Uterus (tissue), 4 donors: ENCODE measurements around the gene CFAP53. TPM values are rescaled to one million over a fixed set of nuclear protein-coding genes. Genes with fewer than 3 reads are reported as not detected.

Source experiments
- DNase-seq, 2 donors: peaks; one replicate each; pipeline ENCODE4 v3.0.0-alpha.2; 2019 to 2020
- H3K27ac ChIP-seq, 2 donors: fragments of 200-600 bp; sonication (generic); 1 replicate in 1 of 2; 2 replicates in 1 of 2; pipeline ENCODE4 v1.5.1; 2016 to 2018
- H3K27me3 ChIP-seq, 2 donors: fragments of 200-600 bp; sonication (generic); one replicate each; pipeline ENCODE4 v1.5.1; 2018 to 2019; ENCODE audit warnings: control low read depth in 1 of 2
- H3K36me3 ChIP-seq, 2 donors: fragments of 200-600 bp; sonication (generic); one replicate each; pipeline ENCODE4 v1.5.1; 2019; ENCODE audit warnings: control low read depth in 1 of 2
- H3K4me1 ChIP-seq, 2 donors: fragments of 200-600 bp; sonication (generic); one replicate each; pipeline ENCODE4 v1.5.1; 2018 to 2019; ENCODE audit warnings: control low read depth in 1 of 2
- H3K4me3 ChIP-seq, 2 donors: fragments of 200-600 bp; sonication (generic); 1 replicate in 1 of 2; 2 replicates in 1 of 2; pipeline ENCODE4 v1.5.1; 2018 to 2019; ENCODE audit warnings: mild to moderate bottlenecking in 1 of 2
- H3K9me3 ChIP-seq, 2 donors: fragments of 200-600 bp; sonication (generic); one replicate each; pipeline ENCODE4 v1.5.1; 2019; ENCODE audit warnings: control low read depth in 1 of 2
- POLR2A ChIP-seq, 2 donors: fragments of 450-650 bp; IDR thresholded peaks; one replicate each; pipeline ENCODE4 v1.6.1; 2016; ENCODE audit warnings: antibody characterized with exemption in 2 of 2, mild to moderate bottlenecking in 1 of 2, moderate library complexity in 1 of 2
- intact Hi-C: fragments of 100-400 bp; cut with DNase I; formaldehyde crosslinking; loops from one replicate; pipeline ENCODE4 v1.15.1; 2023; ENCODE audit warnings: low total_unique reads
- total RNA-seq, 4 donors: library from RNA; depleted of rRNA in 3 of 4; stranded (reverse); fragments of >200 nt in 3 of 4; gene quantifications; one replicate each; pipeline versions ENCODE4 v1.1.0 to v1.2.4, GENCODE V29; 2014 to 2023
- TF ChIP-seq, protein P1 (sequence below), 4 experiments: fragments of 200-600 bp in 2 of 4; fragments of 450-650 bp in 2 of 4; sonication (generic) in 2 of 4; IDR thresholded peaks; one replicate each; pipeline ENCODE4 v1.5.1; 2016 to 2019; ENCODE audit warnings: antibody characterized with exemption in 4 of 4, mild to moderate bottlenecking in 2 of 4, moderate library complexity in 1 of 4
- donor health status: DM: yes; HTN: yes; CAD: no.

The CFAP53 gene
- total RNA-seq, 4 donors from 2014 or later = 0.95 to 1.1 TPM; not detected in 2

DNA sequence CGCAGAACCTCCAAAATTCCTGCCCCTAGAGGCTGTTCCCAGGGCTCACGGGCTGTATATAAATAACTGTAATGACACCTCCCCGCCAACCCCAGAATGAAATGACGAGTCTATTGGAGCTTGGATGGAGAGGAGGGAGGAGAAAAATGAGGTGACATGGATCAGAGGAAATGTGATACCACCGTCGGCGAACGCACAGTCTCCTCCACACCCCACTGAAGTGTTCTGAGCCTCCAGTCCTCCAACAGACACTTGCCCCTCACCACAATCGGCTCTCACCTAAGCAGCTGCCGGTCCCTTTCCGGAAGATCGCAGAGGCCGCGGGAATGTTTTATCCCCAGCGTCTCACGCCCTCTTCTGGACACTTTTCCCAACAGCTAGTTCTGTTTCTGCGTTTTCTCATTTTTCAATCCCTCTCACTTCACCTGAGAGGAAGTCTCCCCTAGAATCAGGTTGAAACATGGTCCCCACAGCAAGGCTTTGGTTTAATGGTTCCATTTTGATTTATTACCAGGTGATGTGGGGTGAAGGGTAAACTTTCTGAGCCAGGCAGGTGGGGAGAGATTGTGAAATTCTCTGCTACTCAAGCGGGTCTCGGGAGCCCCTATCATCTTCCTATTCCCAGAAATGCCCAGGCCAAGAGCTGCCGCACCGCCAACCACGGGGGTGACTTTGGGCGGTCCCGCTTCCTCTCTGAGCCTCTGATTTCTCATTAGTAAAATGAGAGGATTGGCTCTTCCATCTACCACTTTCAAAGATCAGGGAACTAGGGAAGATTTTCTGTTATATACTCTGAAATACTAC is 62.3 kb downstream of the CFAP53 start:
- H3K27ac ChIP-seq = no peak overlapping the region
- H3K36me3 ChIP-seq = no peaks in the 10 kb centered on the region
- intact Hi-C loops = no loop called here
- no peak for TF ChIP-seq POLR2A (IDR thresholded peaks at IDR 0.05)
- TF ChIP-seq, protein P1, sequence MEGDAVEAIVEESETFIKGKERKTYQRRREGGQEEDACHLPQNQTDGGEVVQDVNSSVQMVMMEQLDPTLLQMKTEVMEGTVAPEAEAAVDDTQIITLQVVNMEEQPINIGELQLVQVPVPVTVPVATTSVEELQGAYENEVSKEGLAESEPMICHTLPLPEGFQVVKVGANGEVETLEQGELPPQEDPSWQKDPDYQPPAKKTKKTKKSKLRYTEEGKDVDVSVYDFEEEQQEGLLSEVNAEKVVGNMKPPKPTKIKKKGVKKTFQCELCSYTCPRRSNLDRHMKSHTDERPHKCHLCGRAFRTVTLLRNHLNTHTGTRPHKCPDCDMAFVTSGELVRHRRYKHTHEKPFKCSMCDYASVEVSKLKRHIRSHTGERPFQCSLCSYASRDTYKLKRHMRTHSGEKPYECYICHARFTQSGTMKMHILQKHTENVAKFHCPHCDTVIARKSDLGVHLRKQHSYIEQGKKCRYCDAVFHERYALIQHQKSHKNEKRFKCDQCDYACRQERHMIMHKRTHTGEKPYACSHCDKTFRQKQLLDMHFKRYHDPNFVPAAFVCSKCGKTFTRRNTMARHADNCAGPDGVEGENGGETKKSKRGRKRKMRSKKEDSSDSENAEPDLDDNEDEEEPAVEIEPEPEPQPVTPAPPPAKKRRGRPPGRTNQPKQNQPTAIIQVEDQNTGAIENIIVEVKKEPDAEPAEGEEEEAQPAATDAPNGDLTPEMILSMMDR (IDR thresholded peaks at IDR 0.05) = peak in 2 of 4 experiments; percentile 5 to 21
- H3K27me3 ChIP-seq = no peaks in the 10 kb centered on the region
- DNase-seq = no peak
- no peak overlapping the region for H3K4me3 ChIP-seq
- H3K9me3 ChIP-seq = no peaks in the 10 kb centered on the region
- no peaks in the 10 kb centered on the region for H3K4me1 ChIP-seq

DNA sequence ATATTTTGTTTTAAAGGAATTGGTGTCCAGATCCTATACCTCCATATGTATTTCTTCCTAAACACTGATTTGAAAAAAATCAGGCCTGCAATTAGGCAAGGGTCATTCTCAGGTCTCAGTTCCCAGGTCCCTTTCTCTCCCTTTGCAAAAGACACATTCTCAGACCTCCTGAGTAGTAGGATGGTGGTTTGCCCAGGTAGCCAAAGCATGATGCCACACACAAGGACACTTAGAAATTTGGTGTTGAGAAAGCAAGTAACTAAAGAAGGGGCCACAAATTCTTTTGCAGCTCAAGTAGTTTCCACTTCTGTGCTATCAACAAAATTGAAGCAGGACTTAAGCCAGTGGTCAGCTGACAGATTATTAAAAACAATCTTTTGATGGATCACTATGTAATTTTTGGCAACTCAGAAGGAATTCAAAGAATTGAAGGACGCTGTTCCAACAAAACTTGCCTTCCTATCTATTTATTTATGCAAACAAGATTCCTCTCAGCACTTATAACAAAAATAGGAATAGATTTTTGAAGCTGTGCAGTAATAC is 64.7 kb downstream of the CFAP53 start:
- DNase-seq = no peak
- no peaks in the 10 kb centered on the region for H3K4me1 ChIP-seq
- H3K9me3 ChIP-seq = no peaks in the 10 kb centered on the region
- no peak overlapping the region for H3K4me3 ChIP-seq
- H3K27me3 ChIP-seq = peaks cover 0 to 2% of the 10 kb centered on the region in 2 donors
- TF ChIP-seq POLR2A (IDR thresholded peaks at IDR 0.05) = no peak
- TF ChIP-seq, protein P1 (IDR thresholded peaks at IDR 0.05) = no peak
- no peak overlapping the region for H3K27ac ChIP-seq
- intact Hi-C loops = no loop called here
- H3K36me3 ChIP-seq = no peaks in the 10 kb centered on the region

DNA sequence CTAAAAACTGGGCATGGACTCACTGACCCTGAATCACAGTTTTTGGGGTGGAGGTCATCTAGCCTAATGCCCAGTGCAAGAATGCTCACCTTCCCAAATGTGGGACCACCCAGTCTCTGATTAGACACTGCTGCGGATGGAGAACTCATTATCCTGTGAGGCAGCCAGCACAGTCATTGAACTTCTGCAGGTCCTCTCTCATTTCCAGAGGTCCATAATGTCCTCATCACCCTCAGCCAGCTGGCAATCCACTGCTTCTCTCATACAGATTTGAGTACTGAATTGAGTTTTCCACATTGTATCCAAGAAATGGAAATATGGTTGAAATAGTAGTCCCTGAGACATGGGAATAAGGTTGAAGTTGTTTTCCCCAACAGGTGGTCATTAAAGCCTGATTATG is 66.4 kb downstream of the CFAP53 start:
- Histone ChIP-seq H3K27me3 (peaks cover 0 to 12% of the 10 kb centered on the region in 2 donors), H3K9me3 (no peaks in the 10 kb centered on the region), H3K4me1 (peaks cover 0 to under 1% of the 10 kb centered on the region in 2 donors), H3K36me3 (no peaks in the 10 kb centered on the region), H3K27ac (no peak overlapping the region), H3K4me3 (no peak overlapping the region)
- intact Hi-C loops = no loop called here
- TF ChIP-seq POLR2A (IDR thresholded peaks at IDR 0.05) = no peak
- TF ChIP-seq, protein P1 (IDR thresholded peaks at IDR 0.05) = no peak
- DNase-seq = no peak

DNA sequence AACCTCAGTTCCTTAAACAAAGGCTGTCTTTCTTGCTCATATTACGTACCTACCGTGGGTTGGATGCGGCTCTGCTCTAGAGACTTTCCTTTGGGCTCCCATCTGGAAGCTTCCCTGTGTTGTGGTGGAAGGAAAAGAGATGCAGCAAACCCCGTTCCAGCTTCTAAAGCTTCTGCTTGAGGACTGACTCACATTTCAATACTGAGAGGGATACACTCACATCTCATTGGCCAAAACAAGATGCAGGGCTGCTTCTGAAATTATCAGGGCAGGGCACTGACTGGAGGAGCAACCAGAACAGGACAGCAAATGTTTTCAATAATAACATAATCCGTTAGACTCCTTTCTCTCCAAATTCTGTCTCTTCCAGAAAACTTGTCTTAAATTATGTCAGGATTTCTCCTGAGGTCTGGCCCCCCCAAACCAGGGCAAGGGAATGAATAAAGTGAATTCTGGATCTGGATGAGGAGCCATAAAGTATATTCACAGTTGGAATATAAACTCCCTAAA is 66.9 kb downstream of the CFAP53 start:
- H3K27ac ChIP-seq = no peak overlapping the region
- no peaks in the 10 kb centered on the region for H3K36me3 ChIP-seq
- intact Hi-C loops = no loop called here
- no peak overlapping the region for H3K4me3 ChIP-seq
- H3K4me1 ChIP-seq = peaks cover 0 to 6% of the 10 kb centered on the region in 2 donors
- H3K27me3 ChIP-seq = peaks cover 0 to 12% of the 10 kb centered on the region in 2 donors
- TF ChIP-seq POLR2A (IDR thresholded peaks at IDR 0.05) = no peak
- TF ChIP-seq, protein P1 (IDR thresholded peaks at IDR 0.05) = no peak
- DNase-seq = no peak
- H3K9me3 ChIP-seq = no peaks in the 10 kb centered on the region

DNA sequence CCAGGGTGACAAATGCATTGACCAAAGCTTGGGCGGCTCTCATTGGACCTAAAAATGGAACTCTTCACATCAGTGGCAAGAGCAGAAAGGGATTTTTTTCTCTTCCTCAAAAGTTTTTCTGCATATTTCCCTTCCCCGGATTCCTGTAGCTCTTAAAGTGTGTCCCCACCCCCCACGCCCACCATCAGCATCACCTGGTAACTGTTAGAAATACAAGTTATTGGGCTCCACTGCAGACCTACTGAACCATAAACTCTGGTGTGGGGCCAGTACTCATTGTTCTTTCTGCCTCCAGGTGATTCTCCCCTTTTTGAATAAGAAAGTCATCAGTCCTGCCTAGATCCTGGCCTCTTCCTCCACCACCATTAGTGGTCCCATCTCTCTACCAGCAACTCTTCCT is 70.0 kb downstream of the CFAP53 start:
- TF ChIP-seq, protein P1 (IDR thresholded peaks at IDR 0.05) = no peak
- TF ChIP-seq POLR2A (IDR thresholded peaks at IDR 0.05) = no peak
- no peak overlapping the region for H3K4me3 ChIP-seq
- no peaks in the 10 kb centered on the region for H3K36me3 ChIP-seq
- intact Hi-C loops = no loop called here
- H3K4me1 ChIP-seq = peaks cover 0 to 10% of the 10 kb centered on the region in 2 donors
- no peak overlapping the region for H3K27ac ChIP-seq
- no peak for DNase-seq
- peaks cover 0 to 12% of the 10 kb centered on the region in 2 donors for H3K27me3 ChIP-seq
- no peaks in the 10 kb centered on the region for H3K9me3 ChIP-seq
